Measurements from ENCODE around the gene RFFL.

The RFFL gene

GRCh38 chr17:35089586-35090296 is 26.2 kb upstream of the RFFL start:
- H3K27me3 ChIP-seq (ENCODE audit: control insufficient read depth, low read length): no peaks in the 10 kb centered on the region
- H3K36me3 ChIP-seq (ENCODE audit: control insufficient read depth, low read length): no peaks in the 10 kb centered on the region
- peak overlapping the region; percentile 69 for H3K4me2 ChIP-seq (ENCODE audit: low read length)
- H3K9me2 ChIP-seq (replicated peaks; ENCODE audit: control insufficient read depth, low read length): no peaks in the 10 kb centered on the region
- H3K9me3 ChIP-seq (ENCODE audit: control insufficient read depth, insufficient read depth, low read length): no peaks in the 10 kb centered on the region
- TF ChIP-seq, protein P1, sequence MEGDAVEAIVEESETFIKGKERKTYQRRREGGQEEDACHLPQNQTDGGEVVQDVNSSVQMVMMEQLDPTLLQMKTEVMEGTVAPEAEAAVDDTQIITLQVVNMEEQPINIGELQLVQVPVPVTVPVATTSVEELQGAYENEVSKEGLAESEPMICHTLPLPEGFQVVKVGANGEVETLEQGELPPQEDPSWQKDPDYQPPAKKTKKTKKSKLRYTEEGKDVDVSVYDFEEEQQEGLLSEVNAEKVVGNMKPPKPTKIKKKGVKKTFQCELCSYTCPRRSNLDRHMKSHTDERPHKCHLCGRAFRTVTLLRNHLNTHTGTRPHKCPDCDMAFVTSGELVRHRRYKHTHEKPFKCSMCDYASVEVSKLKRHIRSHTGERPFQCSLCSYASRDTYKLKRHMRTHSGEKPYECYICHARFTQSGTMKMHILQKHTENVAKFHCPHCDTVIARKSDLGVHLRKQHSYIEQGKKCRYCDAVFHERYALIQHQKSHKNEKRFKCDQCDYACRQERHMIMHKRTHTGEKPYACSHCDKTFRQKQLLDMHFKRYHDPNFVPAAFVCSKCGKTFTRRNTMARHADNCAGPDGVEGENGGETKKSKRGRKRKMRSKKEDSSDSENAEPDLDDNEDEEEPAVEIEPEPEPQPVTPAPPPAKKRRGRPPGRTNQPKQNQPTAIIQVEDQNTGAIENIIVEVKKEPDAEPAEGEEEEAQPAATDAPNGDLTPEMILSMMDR (IDR thresholded peaks at IDR 0.05; ENCODE audit: low read depth, low read length, poor library complexity, severe bottlenecking): no peak
- no peak for TF ChIP-seq EZH2phosphoT487 (IDR thresholded peaks at IDR 0.05; ENCODE audit: borderline replicate concordance, low read length)
- H3K79me2 ChIP-seq (ENCODE audit: control insufficient read depth, low read length): no peaks in the 10 kb centered on the region; the same call in 1 of the 2 replicates
- peaks cover 10% of the 10 kb centered on the region; the same call in 1 of the 2 replicates for H3F3A ChIP-seq (ENCODE audit: control insufficient read depth, insufficient read depth)
- no peaks in the 10 kb centered on the region for H4K20me1 ChIP-seq (ENCODE audit: control insufficient read depth, insufficient read depth, low read depth, low read length)
- peaks cover 19% of the 10 kb centered on the region for H3K4me1 ChIP-seq (ENCODE audit: control insufficient read depth, low read length)
- no peak overlapping the region for H3K27ac ChIP-seq (ENCODE audit: low read depth, low read length)
- peak overlapping the region; percentile 69 for H3K4me3 ChIP-seq (ENCODE audit: low read length)

DNA sequence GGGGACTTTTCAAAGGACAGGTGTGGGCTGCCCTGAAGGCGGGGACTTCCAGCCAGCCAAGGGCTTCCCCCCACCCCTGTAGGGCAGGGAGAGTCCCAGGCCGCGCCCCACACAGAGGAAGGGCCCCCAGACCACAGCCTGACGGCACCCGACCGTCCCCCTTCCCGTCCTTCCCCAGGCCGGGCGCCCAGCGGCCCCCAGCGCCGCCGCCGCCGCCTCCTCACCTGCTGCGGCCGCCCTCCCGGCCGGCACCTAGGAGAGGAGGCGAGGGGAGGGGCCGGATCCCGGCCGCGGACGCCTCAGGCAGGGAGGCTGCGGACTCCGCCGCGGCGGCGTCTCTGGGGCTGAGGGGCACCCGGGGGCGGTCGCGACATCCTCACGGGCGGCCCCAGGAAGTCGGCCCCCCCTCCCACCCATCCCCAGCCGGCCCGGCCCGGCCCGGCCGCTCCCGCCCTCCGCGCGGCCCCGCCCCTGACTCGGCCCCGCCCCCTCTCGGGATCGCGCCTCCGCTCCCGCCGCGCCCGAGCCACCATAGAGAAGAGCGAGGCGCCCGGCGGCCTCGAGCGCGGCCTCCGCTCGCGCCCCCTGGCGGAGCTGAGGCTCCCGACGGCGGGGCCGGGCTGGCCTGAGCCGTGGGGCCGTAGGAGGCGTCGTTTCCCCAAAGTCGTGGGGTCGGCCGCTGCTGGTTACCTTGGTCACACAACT is 25.5 kb upstream of the RFFL start:
- Histone ChIP-seq H4K20me1 (ENCODE audit: control insufficient read depth, insufficient read depth, low read depth, low read length) (no peaks in the 10 kb centered on the region), H3K27ac (ENCODE audit: low read depth, low read length) (peak overlapping the region; percentile 16; the same call in 1 of the 2 replicates), H3F3A (ENCODE audit: control insufficient read depth, insufficient read depth) (peaks cover 10% of the 10 kb centered on the region; the same call in 1 of the 2 replicates), H3K36me3 (ENCODE audit: control insufficient read depth, low read length) (no peaks in the 10 kb centered on the region), H3K4me3 (ENCODE audit: low read length) (peak overlapping the region; percentile 78), H3K4me1 (ENCODE audit: control insufficient read depth, low read length) (peaks cover 19% of the 10 kb centered on the region), H3K9me2 (replicated peaks; ENCODE audit: control insufficient read depth, low read length) (no peaks in the 10 kb centered on the region), H3K27me3 (ENCODE audit: control insufficient read depth, low read length) (no peaks in the 10 kb centered on the region), H3K4me2 (ENCODE audit: low read length) (peak overlapping the region; percentile 89), H3K79me2 (ENCODE audit: control insufficient read depth, low read length) (no peaks in the 10 kb centered on the region; the same call in 1 of the 2 replicates), H3K9me3 (ENCODE audit: control insufficient read depth, insufficient read depth, low read length) (no peaks in the 10 kb centered on the region)
- TF ChIP-seq, protein P1 (IDR thresholded peaks at IDR 0.05; ENCODE audit: low read depth, low read length, poor library complexity, severe bottlenecking): peak; percentile 66
- no peak for TF ChIP-seq EZH2phosphoT487 (IDR thresholded peaks at IDR 0.05; ENCODE audit: borderline replicate concordance, low read length)

DNA sequence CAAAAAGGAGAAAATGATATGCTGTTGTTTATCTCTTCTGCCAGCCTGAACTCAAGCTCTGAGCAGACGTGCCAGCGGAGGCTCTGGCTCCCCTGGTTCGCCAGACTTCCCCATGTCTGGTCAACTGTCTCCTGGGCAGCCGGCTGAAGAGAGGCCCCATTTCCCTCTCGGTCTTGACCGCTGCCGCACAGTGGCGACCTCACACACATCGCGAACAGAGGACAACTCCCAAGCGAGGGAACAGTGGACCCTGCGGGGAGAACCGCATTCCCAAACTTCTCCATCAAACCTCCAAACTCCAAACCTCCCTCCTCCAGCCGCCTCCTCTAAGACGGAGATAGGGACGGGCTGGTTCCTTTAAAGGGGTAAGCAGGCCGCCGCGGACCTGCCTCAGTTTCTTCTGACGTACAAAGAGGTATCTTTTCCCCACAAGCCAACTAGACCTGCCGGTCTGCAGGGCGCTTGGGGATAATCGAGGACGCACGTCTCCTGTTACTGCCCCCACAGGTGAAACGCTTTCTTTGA is 24.9 kb upstream of the RFFL start:
- Histone ChIP-seq H3K27me3 (ENCODE audit: control insufficient read depth, low read length) (no peaks in the 10 kb centered on the region), H3K9me3 (ENCODE audit: control insufficient read depth, insufficient read depth, low read length) (no peaks in the 10 kb centered on the region), H3K9me2 (replicated peaks; ENCODE audit: control insufficient read depth, low read length) (no peaks in the 10 kb centered on the region), H3F3A (ENCODE audit: control insufficient read depth, insufficient read depth) (peaks cover 10% of the 10 kb centered on the region; the same call in 1 of the 2 replicates), H3K27ac (ENCODE audit: low read depth, low read length) (peak overlapping the region; percentile 16; the same call in 1 of the 2 replicates), H3K36me3 (ENCODE audit: control insufficient read depth, low read length) (no peaks in the 10 kb centered on the region), H4K20me1 (ENCODE audit: control insufficient read depth, insufficient read depth, low read depth, low read length) (no peaks in the 10 kb centered on the region), H3K4me3 (ENCODE audit: low read length) (peak overlapping the region; percentile 78), H3K4me1 (ENCODE audit: control insufficient read depth, low read length) (peaks cover 19% of the 10 kb centered on the region), H3K4me2 (ENCODE audit: low read length) (peak overlapping the region; percentile 89), H3K79me2 (ENCODE audit: control insufficient read depth, low read length) (no peaks in the 10 kb centered on the region; the same call in 1 of the 2 replicates)
- TF ChIP-seq, protein P1 (IDR thresholded peaks at IDR 0.05; ENCODE audit: low read depth, low read length, poor library complexity, severe bottlenecking): peak; percentile 41
- no peak for TF ChIP-seq EZH2phosphoT487 (IDR thresholded peaks at IDR 0.05; ENCODE audit: borderline replicate concordance, low read length)
